ENCODE results near the gene FFAR1.

GRCh38 chr19:35347930-35348298 lies 212 bp downstream of the FFAR1 start:
- no peak for TF ChIP-seq POLR2A (IDR thresholded peaks at IDR 0.05)
- no peak for TF ChIP-seq EP300 (IDR thresholded peaks at IDR 0.05)

Data from upper lobe of left lung (tissue), 4 donors.